Measurements from ENCODE around the gene CTDSPL.

DNA sequence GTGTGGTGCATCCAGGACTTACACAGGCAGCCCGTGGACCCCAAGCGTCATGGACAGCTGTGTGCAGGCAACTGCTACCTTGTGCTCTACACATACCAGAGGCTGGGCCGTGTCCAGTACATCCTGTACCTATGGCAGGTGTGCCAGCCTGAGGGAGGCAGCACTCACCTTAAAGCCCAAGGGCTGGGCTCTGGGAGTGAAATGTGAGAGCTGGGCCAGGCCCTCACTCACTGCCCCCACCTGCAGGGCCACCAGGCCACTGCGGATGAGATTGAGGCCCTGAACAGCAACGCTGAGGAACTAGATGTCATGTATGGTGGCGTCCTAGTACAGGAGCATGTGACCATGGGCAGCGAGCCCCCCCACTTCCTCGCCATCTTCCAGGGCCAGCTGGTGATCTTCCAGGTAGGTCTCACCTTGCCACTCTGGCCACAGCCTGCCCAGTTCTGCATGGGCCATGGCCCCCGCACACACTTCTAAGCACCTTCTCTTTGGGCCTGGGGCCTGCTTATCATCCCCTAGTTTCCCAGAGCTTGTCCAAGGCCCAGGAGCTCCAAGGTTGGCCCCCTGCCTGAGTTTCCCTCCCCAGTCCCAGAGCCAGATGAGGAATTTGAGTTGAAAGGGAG is 139.9 kb downstream of the CTDSPL start:
- TF ChIP-seq EZH2 (IDR thresholded peaks at IDR 0.05; ENCODE audit: insufficient read depth, poor library complexity, severe bottlenecking) (no peak), EZH2phosphoT487 (IDR thresholded peaks at IDR 0.05; ENCODE audit: insufficient read depth, low read depth) (no peak)
